Activated CD8-positive, alpha-beta T cell treated with anti-CD3 and anti-CD28 coated beads for 36 hours (primary cell): Measurements from ENCODE around the gene NUMB. TPM values are rescaled to one million over a fixed set of nuclear protein-coding genes. Genes with fewer than 3 reads are reported as not detected.
"Not testable (repeated sequence)": the region's sequence is repeated elsewhere in the genome, so short reads cannot be mapped to it uniquely, and the experiment has no call there.

ENCODE experiments used
- ATAC-seq: fragments of 200-7000 bp; cut with Tn5 transposase; one replicate; pipeline ENCODE4 v1.10.0; 2021; ENCODE audit warnings: mild to moderate bottlenecking, moderate library complexity
- CTCF ChIA-PET: fragments of 350-600 bp; sonication (Branson Sonifier 250); formaldehyde crosslinking; loops from one replicate; lab custom pipeline; 2021; ENCODE audit warnings: antibody characterized with exemption; lab: Charles Lee
- POLR2A ChIA-PET: fragments of 350-600 bp; sonication (Branson Sonifier 250); formaldehyde crosslinking; loops from one replicate; lab custom pipeline; 2021; ENCODE audit warnings: antibody characterized with exemption; lab: Charles Lee
- DNase-seq: peaks from one replicate; pipeline ENCODE4 v3.0.0-alpha.2; 2020
- H3K27ac Mint-ChIP-seq: one replicate; pipeline ENCODE4 v1.8.0; 2021; ENCODE audit warnings: mild to moderate bottlenecking, mixed read lengths
- H3K27me3 Mint-ChIP-seq: one replicate; pipeline ENCODE4 v1.8.0; 2021; ENCODE audit warnings: mixed read lengths
- H3K36me3 Mint-ChIP-seq: one replicate; pipeline ENCODE4 v1.8.0; 2021; ENCODE audit warnings: low read depth, mixed read lengths
- H3K4me1 Mint-ChIP-seq: one replicate; pipeline ENCODE4 v1.8.0; 2021; ENCODE audit warnings: low read depth, mixed read lengths
- H3K4me3 Mint-ChIP-seq: one replicate; pipeline ENCODE4 v1.8.0; 2021; ENCODE audit warnings: mild to moderate bottlenecking, moderate library complexity, mixed read lengths
- H3K9me3 Mint-ChIP-seq: one replicate; pipeline ENCODE4 v1.8.0; 2021; ENCODE audit warnings: mixed read lengths
- CTCF ChIP-seq: fragments of 200-600 bp; IDR thresholded peaks from one replicate; pipeline ENCODE4 v1.8.0; 2022; ENCODE audit warnings: antibody characterized with exemption, mild to moderate bottlenecking
- intact Hi-C: fragments of 100-400 bp; cut with micrococcal nuclease; formaldehyde crosslinking; loops from one replicate; pipeline ENCODE4 v1.10.0; 2022
- total RNA-seq, 2 experiments: library from RNA; stranded (reverse); gene quantifications; one replicate each; pipeline ENCODE4 v1.2.3, GENCODE V29; 2021

The NUMB gene
- total RNA-seq, 2 experiments from 2014 or later = 31.8 to 33.0 TPM

DNA sequence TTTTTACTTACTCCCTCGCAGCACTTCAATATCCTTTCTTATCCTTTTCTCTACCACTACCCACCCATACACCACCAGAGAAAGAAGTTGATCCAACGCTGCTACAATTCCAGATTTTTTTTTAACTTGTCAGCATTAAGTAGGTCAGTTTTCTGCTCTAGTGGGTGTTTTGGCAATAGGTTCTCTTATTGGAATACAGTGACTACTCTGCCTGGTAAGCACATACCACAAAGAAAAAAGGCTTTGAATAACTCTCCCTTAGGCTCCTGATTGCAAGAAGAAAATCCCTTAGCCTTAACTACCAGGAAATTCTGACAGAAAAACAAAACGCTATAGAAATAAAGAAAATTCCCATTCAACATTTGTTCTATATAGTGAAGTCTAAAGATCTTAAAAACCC is 72.0 kb downstream of the NUMB start:
- POLR2A ChIA-PET = no interaction called here

DNA sequence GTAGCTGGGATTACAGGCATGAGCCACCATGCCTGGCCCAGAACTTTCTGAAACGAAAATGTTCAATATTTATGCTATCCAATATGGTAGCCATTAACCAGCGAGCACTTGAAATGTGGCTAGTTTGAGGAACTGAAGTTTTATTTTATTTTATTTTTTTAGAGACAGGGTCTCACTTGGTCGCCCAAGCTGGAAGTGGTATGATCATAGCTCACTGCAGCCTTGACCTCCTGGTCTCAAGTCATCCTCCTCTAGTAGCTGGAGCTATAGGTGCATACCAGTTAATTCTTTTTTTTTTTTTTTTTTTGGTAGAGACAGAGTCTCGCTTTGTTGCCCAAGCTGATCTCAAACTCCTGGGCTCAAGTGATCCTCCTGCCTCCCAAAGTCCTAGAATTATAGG is 73.3 kb downstream of the NUMB start:
- H3K27ac Mint-ChIP-seq, H3K4me1 Mint-ChIP-seq, intact Hi-C loops, H3K4me3 Mint-ChIP-seq, POLR2A ChIA-PET, ATAC-seq, DNase-seq, H3K27me3 Mint-ChIP-seq: not testable (repeated sequence)
- Mint-ChIP-seq H3K9me3 (peaks cover 10% of the 10 kb centered on the region), H3K36me3 (peaks cover 15% of the 10 kb centered on the region)
- CTCF ChIA-PET = interaction anchor here (1.2 kb wide), 1 partner anchor 137 kb away, joined by 3 read pairs; no protein-coding TSS in a partner anchor

More for the DNA sequence above, 72.0 kb downstream of the NUMB start:
- peaks cover 2% of the 10 kb centered on the region for H3K4me1 Mint-ChIP-seq
- ATAC-seq (no peak), DNase-seq (no peak)
- H3K36me3 Mint-ChIP-seq = peaks cover 15% of the 10 kb centered on the region
- TF ChIP-seq CTCF = no peak
- CTCF ChIA-PET = interaction anchor here (0.6 to 1.2 kb wide), 2 partner anchors 91 to 136 kb away, joined by 3 read pairs; no protein-coding TSS in a partner anchor
- intact Hi-C loops = no loop called here
- H3K4me3 Mint-ChIP-seq = no peak overlapping the region
- peaks cover 10% of the 10 kb centered on the region for H3K9me3 Mint-ChIP-seq
- no peaks in the 10 kb centered on the region for H3K27me3 Mint-ChIP-seq
- H3K27ac Mint-ChIP-seq = no peak overlapping the region

DNA sequence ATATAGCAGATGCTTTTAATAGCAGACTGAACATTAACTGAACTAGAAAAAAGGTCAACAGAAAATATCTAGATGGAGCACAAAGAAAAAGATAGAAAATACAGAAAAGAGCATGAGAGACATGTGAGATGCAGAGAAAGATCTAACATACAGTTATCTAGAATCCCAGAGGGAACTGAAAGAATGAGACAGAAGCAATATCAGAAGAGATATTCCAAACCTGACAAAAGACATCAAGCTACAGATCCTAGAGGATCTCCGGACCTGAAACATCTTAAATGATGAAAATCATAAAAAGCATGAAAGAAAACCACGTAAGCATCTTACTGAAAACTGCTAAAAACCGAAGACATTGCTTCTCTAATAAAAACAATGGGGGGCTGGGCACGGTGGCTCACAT is 75.0 kb downstream of the NUMB start:
- no peak for TF ChIP-seq CTCF
- Mint-ChIP-seq H3K9me3 (peaks cover 10% of the 10 kb centered on the region), H3K4me3 (no peak overlapping the region), H3K36me3 (peaks cover 15% of the 10 kb centered on the region), H3K27ac (no peak overlapping the region), H3K27me3 (no peaks in the 10 kb centered on the region), H3K4me1 (peaks cover 4% of the 10 kb centered on the region)
- ATAC-seq (no peak), DNase-seq (no peak)
- POLR2A ChIA-PET = no interaction called here
- CTCF ChIA-PET = no interaction called here
- intact Hi-C loops = no loop called here

GRCh38 chr14:73381380-73382013 is 76.8 kb downstream of the NUMB start:
- intact Hi-C loops = no loop called here
- H3K9me3 Mint-ChIP-seq = peaks cover 10% of the 10 kb centered on the region
- H3K4me3 Mint-ChIP-seq = no peak overlapping the region
- POLR2A ChIA-PET = no interaction called here
- TF ChIP-seq CTCF = no peak
- peaks cover 4% of the 10 kb centered on the region for H3K4me1 Mint-ChIP-seq
- peaks cover 15% of the 10 kb centered on the region for H3K36me3 Mint-ChIP-seq
- CTCF ChIA-PET = interaction anchor here (0.7 to 1.3 kb wide), 2 partner anchors 41 to 127 kb away, joined by 3 read pairs; no protein-coding TSS in a partner anchor
- H3K27ac Mint-ChIP-seq = no peak overlapping the region
- no peaks in the 10 kb centered on the region for H3K27me3 Mint-ChIP-seq
- no peak for ATAC-seq
- no peak for DNase-seq

- Mint-ChIP-seq H3K4me3 (no peak overlapping the region), H3K4me1 (peaks cover 14% of the 10 kb centered on the region), H3K36me3 (peaks cover 4% of the 10 kb centered on the region), H3K27me3 (no peaks in the 10 kb centered on the region), H3K9me3 (no peaks in the 10 kb centered on the region), H3K27ac (no peak overlapping the region)
- ATAC-seq = no peak
- ChIA-PET CTCF (interaction anchor here (1.0 kb wide), 1 partner anchor 81 kb away, joined by 3 read pairs; no protein-coding TSS in a partner anchor), POLR2A (no interaction called here)
- intact Hi-C loops = no loop called here
- TF ChIP-seq CTCF = no peak
- DNase-seq = no peak
These were observed 81.8 kb downstream of the NUMB start for GRCh38 chr14:73376585-73376984.
